Measurements from ENCODE around the gene ILF2. TPM values are rescaled to one million over a fixed set of nuclear protein-coding genes. Genes with fewer than 3 reads are reported as not detected.

Gene ILF2
- polyA plus RNA-seq, 2 of the 4 experiments (the other 2 are of a cell fraction): 249 to 285 TPM

DNA sequence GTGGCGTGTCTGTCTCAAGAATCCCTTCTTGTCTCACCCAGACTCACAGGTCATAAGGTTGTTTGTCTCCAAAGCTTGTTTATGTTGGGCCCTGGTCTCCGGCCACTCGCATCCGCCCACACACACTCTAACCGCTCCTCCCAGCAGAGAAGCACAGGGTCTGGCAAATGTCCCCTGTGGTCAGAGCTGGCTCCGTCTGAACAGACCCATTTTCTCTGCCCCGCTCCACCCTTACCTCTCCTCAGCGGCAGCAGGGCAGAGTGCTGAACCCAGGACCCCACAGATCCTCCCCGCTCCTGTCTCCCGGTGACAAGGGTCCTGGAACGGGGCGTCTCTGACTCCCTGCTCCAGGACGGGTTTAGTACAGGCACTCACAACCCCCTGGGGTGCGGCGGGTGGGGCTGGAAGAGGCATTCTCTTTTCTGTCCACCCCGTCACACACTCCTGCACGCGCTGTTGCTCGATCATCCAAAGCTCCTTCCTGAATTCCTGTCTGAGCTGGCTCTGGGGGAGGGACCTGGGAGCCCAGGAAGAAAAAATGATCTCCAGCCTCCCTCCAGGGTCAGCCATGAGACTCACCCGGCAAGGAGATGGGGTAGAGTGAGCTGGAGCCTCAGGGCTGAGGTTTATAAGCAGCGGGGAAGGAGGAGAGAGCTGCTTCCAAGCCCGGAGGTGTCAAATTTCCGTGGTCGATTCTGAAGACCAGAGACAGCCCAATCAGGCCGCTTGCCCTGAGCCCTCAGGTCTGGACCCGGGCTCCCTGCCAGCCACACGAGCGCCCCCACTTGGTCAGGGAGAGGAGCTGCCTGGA is 43.7 kb downstream of the ILF2 start, which contains the start of gene S100A13:
Gene S100A13, minus strand, starts transcription at position 602 of the 811 bp plus-strand sequence. CDS start 1,033 bp downstream, outside the sequence.
- ATAC-seq: peak; percentile 80 to 87

GRCh38 chr1:153626477-153626903 is 44.3 kb downstream of the ILF2 start:
- peak overlapping the region; percentile 97 for H3K4me2 ChIP-seq
- no peak for FAIRE-seq
- ChIA-PET CTCF (interaction anchor here (1.0 to 18.3 kb wide), 23 partner anchors 11 to 273 kb away, joined by 3 to 253 read pairs (median 11); partner anchors contain the start of genes ILF2, S100A14, S100A16 and S100A6), POLR2A (interaction anchor here (0.9 to 2.9 kb wide), 9 partner anchors 10 to 337 kb away, joined by 3 to 39 read pairs (median 11); partner anchors contain the start of genes S100A14, S100A16 and SLC39A1)
- H3K4me3 ChIP-seq: peak overlapping the region; percentile 57
- peak overlapping the region; percentile 92 for H3K27ac ChIP-seq
- no peaks in the 10 kb centered on the region for H3K9me3 ChIP-seq
- no peak for ATAC-seq
- WGBS (ENCODE audit: missing lambda C conversion rate): 39% methylated on average over 3 of the region's 3 CpGs
- TF ChIP-seq POLR2AphosphoS2 (conservative IDR thresholded peaks at IDR 0.05; ENCODE audit: low read length) (no peak), FOSB (CRISPR knock-in tag; IDR thresholded peaks at IDR 0.05) (no peak), TP53 (CRISPR knock-in tag; IDR thresholded peaks at IDR 0.05) (no peak), POLR2A (IDR thresholded peaks at IDR 0.05; ENCODE audit: low read length) (no peak), ZNF302 (CRISPR knock-in tag; IDR thresholded peaks at IDR 0.05) (no peak), JUNB (IDR thresholded peaks at IDR 0.05) (no peak), TFCP2L1 (CRISPR knock-in tag; IDR thresholded peaks at IDR 0.05) (no peak)
- DNase-seq (ENCODE audit: low read depth in 1 of 2, low spot score in 1 of 2): no peak
- H3K4me1 ChIP-seq: peaks cover 18% of the 10 kb centered on the region

More for the DNA sequence above, 43.7 kb downstream of the ILF2 start, which contains the start of gene S100A13:
- FAIRE-seq (no peak), DNase-seq (ENCODE audit: low read depth in 1 of 2, low spot score in 1 of 2) (peak; percentile 85 to 91)
- Histone ChIP-seq H3K4me1 (peaks cover 18% of the 10 kb centered on the region), H3K27ac (peak within 1 kb of the TSS; percentile 92), H3K9me3 (no peaks in the 10 kb centered on the region), H3K4me3 (peak within 1 kb of the TSS; percentile 57), H3K4me2 (peak within 1 kb of the TSS; percentile 97)
- ChIA-PET POLR2A (interaction anchor here (0.7 to 2.9 kb wide), 17 partner anchors 8 to 336 kb away, joined by 3 to 39 read pairs (median 4); partner anchors contain the start of genes S100A14, S100A16, S100A6 and SLC39A1), CTCF (interaction anchor here (0.6 to 18.3 kb wide), 37 partner anchors 11 to 274 kb away, joined by 3 to 253 read pairs (median 8); partner anchors contain the start of genes ILF2, S100A14, S100A16 and S100A6)
- TF ChIP-seq MYC (IDR thresholded peaks at IDR 0.05; ENCODE audit: borderline replicate concordance, low read length) (peak; percentile 34; the same call in 1 of the 2 replicates), SMC3 (IDR thresholded peaks at IDR 0.05) (peak; percentile 69), E2F6 (IDR thresholded peaks at IDR 0.05; ENCODE audit: borderline replicate concordance, low read depth) (peak; percentile 62; the same call in 1 of the 2 replicates), JUNB (IDR thresholded peaks at IDR 0.05) (no peak), RAD21 (conservative IDR thresholded peaks at IDR 0.05 in 1 of 2, IDR thresholded peaks at IDR 0.05 in 1 of 2) (peak; percentile 54 to 72), POLR2A (IDR thresholded peaks at IDR 0.05; ENCODE audit: low read length) (peak; percentile 75), RNF2 (IDR thresholded peaks at IDR 0.05; ENCODE audit: borderline replicate concordance, low read depth) (no peak), ATOH8 (CRISPR knock-in tag; IDR thresholded peaks at IDR 0.05; ENCODE audit: low read depth) (no peak), JUN (IDR thresholded peaks at IDR 0.05) (peak in 1 of 2 experiments; percentile 50; a peak in 1 of 5 replicates), HOXB5 (CRISPR knock-in tag; IDR thresholded peaks at IDR 0.05) (no peak), RCOR1 (IDR thresholded peaks at IDR 0.05; ENCODE audit: low read depth, low read length) (no peak), NR3C1 (IDR thresholded peaks at IDR 0.05) (no peak), HEYL (CRISPR knock-in tag; IDR thresholded peaks at IDR 0.05) (no peak)
- TF ChIP-seq, protein P1, sequence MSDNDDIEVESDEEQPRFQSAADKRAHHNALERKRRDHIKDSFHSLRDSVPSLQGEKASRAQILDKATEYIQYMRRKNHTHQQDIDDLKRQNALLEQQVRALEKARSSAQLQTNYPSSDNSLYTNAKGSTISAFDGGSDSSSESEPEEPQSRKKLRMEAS (IDR thresholded peaks at IDR 0.05): peak; percentile 55
- TF ChIP-seq, protein P2, sequence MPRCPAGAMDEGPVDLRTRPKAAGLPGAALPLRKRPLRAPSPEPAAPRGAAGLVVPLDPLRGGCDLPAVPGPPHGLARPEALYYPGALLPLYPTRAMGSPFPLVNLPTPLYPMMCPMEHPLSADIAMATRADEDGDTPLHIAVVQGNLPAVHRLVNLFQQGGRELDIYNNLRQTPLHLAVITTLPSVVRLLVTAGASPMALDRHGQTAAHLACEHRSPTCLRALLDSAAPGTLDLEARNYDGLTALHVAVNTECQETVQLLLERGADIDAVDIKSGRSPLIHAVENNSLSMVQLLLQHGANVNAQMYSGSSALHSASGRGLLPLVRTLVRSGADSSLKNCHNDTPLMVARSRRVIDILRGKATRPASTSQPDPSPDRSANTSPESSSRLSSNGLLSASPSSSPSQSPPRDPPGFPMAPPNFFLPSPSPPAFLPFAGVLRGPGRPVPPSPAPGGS (IDR thresholded peaks at IDR 0.05): 0 out of 3 replicates have a peak, but pooled peaks have one; percentile 53
- TF ChIP-seq, protein P3, sequence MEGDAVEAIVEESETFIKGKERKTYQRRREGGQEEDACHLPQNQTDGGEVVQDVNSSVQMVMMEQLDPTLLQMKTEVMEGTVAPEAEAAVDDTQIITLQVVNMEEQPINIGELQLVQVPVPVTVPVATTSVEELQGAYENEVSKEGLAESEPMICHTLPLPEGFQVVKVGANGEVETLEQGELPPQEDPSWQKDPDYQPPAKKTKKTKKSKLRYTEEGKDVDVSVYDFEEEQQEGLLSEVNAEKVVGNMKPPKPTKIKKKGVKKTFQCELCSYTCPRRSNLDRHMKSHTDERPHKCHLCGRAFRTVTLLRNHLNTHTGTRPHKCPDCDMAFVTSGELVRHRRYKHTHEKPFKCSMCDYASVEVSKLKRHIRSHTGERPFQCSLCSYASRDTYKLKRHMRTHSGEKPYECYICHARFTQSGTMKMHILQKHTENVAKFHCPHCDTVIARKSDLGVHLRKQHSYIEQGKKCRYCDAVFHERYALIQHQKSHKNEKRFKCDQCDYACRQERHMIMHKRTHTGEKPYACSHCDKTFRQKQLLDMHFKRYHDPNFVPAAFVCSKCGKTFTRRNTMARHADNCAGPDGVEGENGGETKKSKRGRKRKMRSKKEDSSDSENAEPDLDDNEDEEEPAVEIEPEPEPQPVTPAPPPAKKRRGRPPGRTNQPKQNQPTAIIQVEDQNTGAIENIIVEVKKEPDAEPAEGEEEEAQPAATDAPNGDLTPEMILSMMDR (IDR thresholded peaks at IDR 0.05): peak; percentile 73
- 3% methylated on average over 20 of the region's 28 CpGs for WGBS (ENCODE audit: missing lambda C conversion rate)
